ENCODE results near the gene KIF18B. TPM values are rescaled to one million over a fixed set of nuclear protein-coding genes. Genes with fewer than 3 reads are reported as not detected.

Gene KIF18B
- total and polyA plus RNA-seq, 2 donors (not counting 3 experiments of a cell fraction or from before 2014, with no cell fraction given) = 24.5 to 50.3 TPM

DNA sequence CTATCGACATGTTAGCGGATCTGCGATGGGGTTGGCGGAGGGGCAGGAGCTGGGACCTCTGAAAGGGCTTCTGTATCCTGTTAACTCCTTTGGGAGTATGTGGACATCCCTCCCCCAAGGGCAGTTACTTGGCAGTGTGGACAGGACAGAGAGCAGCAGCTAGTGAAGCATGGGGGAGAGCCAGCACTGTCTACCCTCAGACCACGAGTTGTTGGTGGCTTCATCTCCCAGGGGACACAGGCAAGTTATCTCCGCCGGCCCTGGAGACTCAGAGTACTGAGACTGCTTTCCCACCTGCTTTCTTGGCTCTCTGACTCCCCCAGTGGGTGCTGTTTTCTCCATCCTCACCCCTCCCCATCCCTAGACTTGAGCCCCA is 27.0 kb downstream of the KIF18B start:
- CTCF ChIA-PET = interaction anchor here (0.6 to 9.9 kb wide), 55 partner anchors 8 to 586 kb away, joined by 3 to 331 read pairs (median 5); partner anchors contain the start of genes ACBD4, DCAKD, EFTUD2 and NMT1
- Histone ChIP-seq H3K79me2 (ENCODE audit: control insufficient read depth, insufficient read depth, low read length) (no peaks in the 10 kb centered on the region), H2AFZ (ENCODE audit: low read depth, low read length) (no peak overlapping the region), H3K27ac (ENCODE audit: insufficient read depth, low read depth, low read length) (no peak overlapping the region), H3K9me1 (replicated peaks; ENCODE audit: control insufficient read depth, extremely low read depth, insufficient read depth, low read length) (no peaks in the 10 kb centered on the region), H4K20me1 (replicated peaks; ENCODE audit: control insufficient read depth, extremely low read depth, insufficient read depth, low read length) (no peaks in the 10 kb centered on the region), H3K4me3 (replicated peaks in 1 of 3; ENCODE audit: insufficient read depth in 1 of 3, low read depth in 1 of 3, low read length in 3 of 3) (no peak overlapping the region), H3K4me2 (ENCODE audit: insufficient read depth, low read length) (no peak overlapping the region), H3K27me3 (ENCODE audit: control insufficient read depth in 2 of 2, insufficient read depth in 2 of 2, low read length in 2 of 2) (peaks cover 0 to 11% of the 10 kb centered on the region in 2 experiments), H3K4me1 (ENCODE audit: control insufficient read depth, extremely low read depth, insufficient read depth, low read length) (peaks cover 8% of the 10 kb centered on the region), H3K36me3 (ENCODE audit: control insufficient read depth in 2 of 2, extremely low read depth in 1 of 2, insufficient read depth in 2 of 2, low read length in 2 of 2) (no peaks in the 10 kb centered on the region), H3K9me3 (replicated peaks; ENCODE audit: control insufficient read depth, insufficient read depth, low read length) (no peaks in the 10 kb centered on the region), H3K9ac (replicated peaks; ENCODE audit: extremely low read depth, insufficient read depth, low read length) (no peak overlapping the region)
- DNase-seq (ENCODE audit: low read depth, low spot score) (no peak), FAIRE-seq (no peak)
- dilution Hi-C loops (cut with MboI; ENCODE audit: extremely low pct_ligation_motif_present, low sequenced_read_pairs) = no loop called here
- intact Hi-C loops (cut with micrococcal nuclease) = loop anchor here (1.0 kb wide), 4 partner anchors 19 to 213 kb away; no protein-coding TSS in a partner anchor
- TF ChIP-seq POLR2A (IDR thresholded peaks at IDR 0.05; ENCODE audit: low read depth, low read length) (no peak), POLR2AphosphoS5 (IDR thresholded peaks at IDR 0.05; ENCODE audit: insufficient read depth, low read depth, low read length) (no peak), FOS (IDR thresholded peaks at IDR 0.05; ENCODE audit: borderline replicate concordance, insufficient read depth, low read length) (no peak), CTCF (IDR thresholded peaks at IDR 0.05; ENCODE audit: extremely low read depth in 1 of 2, insufficient read depth in 1 of 2, low read depth in 1 of 2, low read length in 2 of 2) (no peak), MYC (IDR thresholded peaks at IDR 0.05; ENCODE audit: low read depth, low read length) (no peak), GATA2 (IDR thresholded peaks at IDR 0.05; ENCODE audit: insufficient read depth, insufficient read length, low read depth, low read length) (no peak), JUN (IDR thresholded peaks at IDR 0.05; ENCODE audit: borderline replicate concordance, insufficient read depth, insufficient read length, low read depth) (no peak), EZH2 (IDR thresholded peaks at IDR 0.05; ENCODE audit: borderline replicate concordance, low read depth, low read length, severe bottlenecking) (no peak)
- TF ChIP-seq, protein P1, sequence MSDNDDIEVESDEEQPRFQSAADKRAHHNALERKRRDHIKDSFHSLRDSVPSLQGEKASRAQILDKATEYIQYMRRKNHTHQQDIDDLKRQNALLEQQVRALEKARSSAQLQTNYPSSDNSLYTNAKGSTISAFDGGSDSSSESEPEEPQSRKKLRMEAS (IDR thresholded peaks at IDR 0.05; ENCODE audit: insufficient read depth, insufficient read length) = no peak
- BruUV-seq (replicated peaks) = no TSS peak
- POLR2A ChIA-PET = interaction anchor here (1.4 kb wide), 1 partner anchor 100 kb away, joined by 5 read pairs; no protein-coding TSS in a partner anchor

Measured in endothelial cell of umbilical vein (primary cell).